H9 (cell line): ENCODE results near the gene ABCC3. TPM values are rescaled to one million over a fixed set of nuclear protein-coding genes. Genes with fewer than 3 reads are reported as not detected.
A peak's percentile ranks its signal among the peaks of the same experiment; 100 is the strongest.

ENCODE experiments used
- DNase-seq: peaks from one replicate; pipeline ENCODE4 v3.0.0-alpha.2; 2017
- H2AFZ ChIP-seq: one replicate; pipeline ENCODE4 v1.6.1; 2013; ENCODE audit warnings: mild to moderate bottlenecking, low read length, control low read depth, moderate library complexity
- H2AK5ac ChIP-seq: 2 replicates; pipeline ENCODE4 v1.6.1; 2013; ENCODE audit warnings: low read length, control low read depth, mixed read lengths; ENCODE audit not compliant: insufficient read length
- H2BK120ac ChIP-seq: one replicate; pipeline ENCODE4 v1.6.1; 2013; ENCODE audit warnings: low read depth, mild to moderate bottlenecking, low read length, control low read depth, inconsistent platforms; ENCODE audit not compliant: poor library complexity, severe bottlenecking
- H2BK12ac ChIP-seq: 2 replicates; pipeline ENCODE4 v1.6.1; 2013; ENCODE audit warnings: low read length, control low read depth, mixed read lengths, low read depth; ENCODE audit not compliant: insufficient read length
- H2BK15ac ChIP-seq: 2 replicates; pipeline ENCODE4 v1.6.1; 2013; ENCODE audit warnings: low read depth, low read length, control low read depth
- H2BK20ac ChIP-seq: one replicate; pipeline ENCODE4 v1.6.1; 2013; ENCODE audit warnings: low read depth, mild to moderate bottlenecking, low read length, control low read depth, inconsistent platforms; ENCODE audit not compliant: poor library complexity, severe bottlenecking
- H2BK5ac ChIP-seq: 2 replicates; pipeline ENCODE4 v1.6.1; 2013; ENCODE audit warnings: low read length, control low read depth, mixed read lengths; ENCODE audit not compliant: insufficient read length
- H3K14ac ChIP-seq: 2 replicates; pipeline ENCODE4 v1.6.1; 2013; ENCODE audit warnings: low read length, control low read depth; ENCODE audit not compliant: insufficient read depth
- H3K18ac ChIP-seq: 2 replicates; pipeline ENCODE4 v1.6.1; 2013; ENCODE audit warnings: low read depth, mild to moderate bottlenecking, mixed read lengths, low read length, control low read depth; ENCODE audit not compliant: insufficient read length
- H3K23ac ChIP-seq: 2 replicates; pipeline ENCODE4 v1.6.1; 2013; ENCODE audit warnings: low read length, control low read depth, mixed read lengths, low read depth; ENCODE audit not compliant: insufficient read length
- H3K23me2 ChIP-seq: 2 replicates; pipeline ENCODE4 v1.6.1; 2013; ENCODE audit warnings: low read depth, mild to moderate bottlenecking, mixed read lengths, low read length, control low read depth; ENCODE audit not compliant: insufficient read length, poor library complexity, severe bottlenecking
- H3K27ac ChIP-seq: 2 replicates; pipeline ENCODE4 v1.5.1; 2013; ENCODE audit warnings: low read length, control low read depth, mixed read lengths, low read depth; ENCODE audit not compliant: insufficient read length
- H3K27me3 ChIP-seq: 2 replicates; pipeline ENCODE4 v1.6.1; 2013; ENCODE audit warnings: low read length, control low read depth, inconsistent platforms; ENCODE audit not compliant: insufficient read depth
- H3K4ac ChIP-seq: 2 replicates; pipeline ENCODE4 v1.6.1; 2013; ENCODE audit warnings: low read depth, mild to moderate bottlenecking, control low read depth, inconsistent platforms, low read length, moderate library complexity
- H3K4me1 ChIP-seq: 2 replicates; pipeline ENCODE4 v1.6.1; 2013; ENCODE audit warnings: low read length, control low read depth, inconsistent platforms; ENCODE audit not compliant: insufficient read depth
- H3K4me2 ChIP-seq: 2 replicates; pipeline ENCODE4 v1.6.1; 2013; ENCODE audit warnings: low read length, control low read depth, mixed read lengths; ENCODE audit not compliant: insufficient read length, insufficient read depth
- H3K56ac ChIP-seq: 2 replicates; pipeline ENCODE4 v1.6.1; 2013; ENCODE audit warnings: low read depth, mild to moderate bottlenecking, mixed read lengths, low read length, control low read depth; ENCODE audit not compliant: insufficient read length
- H3K79me1 ChIP-seq: 2 replicates; pipeline ENCODE4 v1.6.1; 2013; ENCODE audit warnings: low read depth, mild to moderate bottlenecking, moderate library complexity, low read length, control low read depth, inconsistent platforms; ENCODE audit not compliant: insufficient read depth, poor library complexity, severe bottlenecking
- H3K79me2 ChIP-seq: 2 replicates; pipeline ENCODE4 v1.6.1; 2013; ENCODE audit warnings: low read length, control low read depth, inconsistent platforms; ENCODE audit not compliant: insufficient read depth
- H3K9ac ChIP-seq: 2 replicates; pipeline ENCODE4 v1.6.1; 2013; ENCODE audit warnings: low read length, control low read depth, mixed read lengths; ENCODE audit not compliant: insufficient read length; ENCODE audit errors: extremely low read depth
- H3K9me3 ChIP-seq: one replicate; pipeline ENCODE4 v1.6.1; 2013; ENCODE audit warnings: low read depth, low read length, inconsistent platforms; ENCODE audit not compliant: control insufficient read depth
- H3T11ph ChIP-seq: one replicate; pipeline ENCODE4 v1.6.1; 2013; ENCODE audit warnings: mild to moderate bottlenecking, low read length, control low read depth, inconsistent platforms
- H4K20me1 ChIP-seq: one replicate; pipeline ENCODE4 v1.6.1; 2013; ENCODE audit not compliant: control insufficient read depth, insufficient read length, insufficient read depth
- H4K5ac ChIP-seq: 2 replicates; pipeline ENCODE4 v1.6.1; 2013; ENCODE audit warnings: low read depth, mild to moderate bottlenecking, mixed read lengths, low read length, control low read depth; ENCODE audit not compliant: insufficient read length
- H4K8ac ChIP-seq: replicated peaks from 2 replicates; pipeline ENCODE4 v1.6.1; 2013; ENCODE audit warnings: low read length, control low read depth, mixed read lengths, low read depth; ENCODE audit not compliant: insufficient read length
- H4K91ac ChIP-seq: 2 replicates; pipeline ENCODE4 v1.6.1; 2013; ENCODE audit warnings: low read depth, mild to moderate bottlenecking, moderate library complexity, mixed read lengths, low read length, control low read depth; ENCODE audit not compliant: insufficient read length
- H3K27ac Mint-ChIP-seq, 3 experiments: 2 replicates in 2 of 3; 3 replicates in 1 of 3; pipeline ENCODE4 v1.8.0; 2020 to 2021; ENCODE audit warnings: mixed read lengths in 3 of 3, mild to moderate bottlenecking in 1 of 3, moderate library complexity in 1 of 3
- H3K27me3 Mint-ChIP-seq: 2 replicates; pipeline ENCODE4 v1.8.0; 2021; ENCODE audit warnings: low read depth, mild to moderate bottlenecking, moderate library complexity, mixed read lengths
- H3K36me3 Mint-ChIP-seq, 3 experiments: 2 replicates in 2 of 3; 3 replicates in 1 of 3; pipeline ENCODE4 v1.8.0; 2020 to 2021; ENCODE audit warnings: low read depth in 3 of 3, mixed read lengths in 3 of 3; ENCODE audit not compliant: insufficient read depth in 1 of 3
- H3K4me1 Mint-ChIP-seq, 2 experiments: 2 replicates each; pipeline ENCODE4 v1.8.0; 2020; ENCODE audit warnings: mixed read lengths in 2 of 2
- H3K4me3 Mint-ChIP-seq, 2 experiments: 2 replicates in 1 of 2; 3 replicates in 1 of 2; pipeline ENCODE4 v1.8.0; 2020 to 2021; ENCODE audit warnings: mild to moderate bottlenecking in 2 of 2, mixed read lengths in 2 of 2, moderate library complexity in 1 of 2
- H3K9me3 Mint-ChIP-seq, 2 experiments: 2 replicates in 1 of 2; 3 replicates in 1 of 2; pipeline ENCODE4 v1.8.0; 2020; ENCODE audit warnings: mild to moderate bottlenecking in 2 of 2, mixed read lengths in 2 of 2, moderate library complexity in 1 of 2
- CTCF ChIP-seq: fragments of 200-600 bp; sonication (generic); conservative IDR thresholded peaks from 3 replicates; pipeline ENCODE4 v1.8.0; 2021; ENCODE audit warnings: antibody characterized with exemption, mild to moderate bottlenecking
- WGBS: extraction: QIAGEN DNeasy Blood & Tissue Kit; methylation state at CpG from one replicate; pipeline ENCODE4 v1.1.7; 2013; ENCODE audit warnings: missing lambda C conversion rate, low lambda C conversion rate, mixed read lengths; ENCODE audit not compliant: insufficient read length; ENCODE audit errors: extremely low coverage; 5-methylcytosine and 5-hydroxymethylcytosine counted together
- total RNA-seq: library from RNA; stranded (reverse); gene quantifications from 2 replicates; pipeline ENCODE4 v1.2.1, GENCODE V29; 2021

The ABCC3 gene
- total RNA-seq, 1 experiment from 2014 or later = 0.31 TPM

GRCh38 chr17:50666316-50666715 is 31.6 kb downstream of the ABCC3 start:
- Histone ChIP-seq H2BK15ac (no peak overlapping the region), H4K5ac (no peak overlapping the region), H3K9ac (no peak overlapping the region), H3K4me1 (peaks cover 6% of the 10 kb centered on the region; the same call in 1 of the 2 replicates), H3K79me2 (no peaks in the 10 kb centered on the region), H3K56ac (no peak overlapping the region), H2BK20ac (no peak overlapping the region), H3K27me3 (no peaks in the 10 kb centered on the region), H3K18ac (no peak overlapping the region), H2BK12ac (no peak overlapping the region), H3T11ph (no peak overlapping the region), H3K79me1 (no peaks in the 10 kb centered on the region), H3K27ac (no peak overlapping the region), H3K14ac (no peak overlapping the region), H4K91ac (no peak overlapping the region), H2BK5ac (no peak overlapping the region), H2BK120ac (no peak overlapping the region), H4K20me1 (no peaks in the 10 kb centered on the region), H3K23ac (no peak overlapping the region), H4K8ac (no peak overlapping the region), H2AFZ (no peak overlapping the region), H3K4me2 (no peak overlapping the region), H3K23me2 (no peaks in the 10 kb centered on the region), H3K9me3 (no peaks in the 10 kb centered on the region), H3K4ac (no peak overlapping the region), H2AK5ac (no peak overlapping the region)
- peaks cover 31 to 37% of the 10 kb centered on the region in 2 experiments for H3K4me1 Mint-ChIP-seq
- H3K27me3 Mint-ChIP-seq = peaks cover 9% of the 10 kb centered on the region
- H3K27ac Mint-ChIP-seq = no peak overlapping the region
- no peaks in the 10 kb centered on the region; a peak in 1 of 7 replicates for H3K36me3 Mint-ChIP-seq
- no peak for DNase-seq
- H3K4me3 Mint-ChIP-seq = peak overlapping the region in 1 of 2 experiments; percentile 43; a peak in 1 of 5 replicates
- WGBS = no CpG with 5 or more reads among the region's 8 CpGs
- TF ChIP-seq CTCF = no peak
- H3K9me3 Mint-ChIP-seq = no peaks in the 10 kb centered on the region
